Esophagus squamous epithelium (tissue), 5 donors: ENCODE data around the gene CTPS1. TPM values are rescaled to one million over a fixed set of nuclear protein-coding genes. Genes with fewer than 3 reads are reported as not detected.

Source experiments
- DNase-seq: peaks from one replicate; lab custom pipeline; 2025; lab: John Stamatoyannopoulos, UW
- H3K27ac ChIP-seq, 4 donors: fragments of 200-600 bp; sonication (generic); one replicate each; pipeline ENCODE4 v1.5.1; 2016 to 2019; ENCODE audit warnings: mild to moderate bottlenecking in 1 of 4
- H3K27me3 ChIP-seq, 4 donors: fragments of 200-600 bp; sonication (generic); 1 replicate in 3 of 4; 2 replicates in 1 of 4; pipeline versions ENCODE4 v1.5.1 to v1.6.0; 2017 to 2021; ENCODE audit warnings: antibody characterized with exemption in 1 of 4
- H3K36me3 ChIP-seq, 3 donors: fragments of 200-600 bp; sonication (generic); one replicate each; pipeline ENCODE4 v1.5.1; 2016 to 2019
- H3K4me1 ChIP-seq, 3 donors: fragments of 200-600 bp; sonication (generic); one replicate each; pipeline ENCODE4 v1.5.1; 2017 to 2019
- H3K4me3 ChIP-seq, 4 donors: fragments of 200-600 bp; sonication (generic); 1 replicate in 3 of 4; 2 replicates in 1 of 4; pipeline ENCODE4 v1.5.1; 2016 to 2019; ENCODE audit warnings: mild to moderate bottlenecking in 2 of 4, moderate library complexity in 1 of 4
- H3K9me3 ChIP-seq, 3 donors: fragments of 200-600 bp; sonication (generic); one replicate each; pipeline ENCODE4 v1.5.1; 2016 to 2019
- CTCF ChIP-seq, 6 experiments: fragments of 450-650 bp in 4 of 6; fragments of 200-600 bp in 2 of 6; sonication (generic) in 2 of 6; IDR thresholded peaks; one replicate each; pipeline ENCODE4 v1.5.1; 2016 to 2019; ENCODE audit warnings: antibody characterized with exemption in 6 of 6, mild to moderate bottlenecking in 4 of 6, moderate library complexity in 4 of 6
- POLR2A ChIP-seq, 4 donors: fragments of 450-650 bp; IDR thresholded peaks; one replicate each; pipeline ENCODE4 v1.6.1; 2017; ENCODE audit warnings: antibody characterized with exemption in 4 of 4, mild to moderate bottlenecking in 4 of 4, moderate library complexity in 3 of 4
- WGBS, 2 donors: methylation state at CpG; one replicate each; pipeline ENCODE4 v1.1.5; 2018; 5-methylcytosine and 5-hydroxymethylcytosine counted together
- intact Hi-C: fragments of 100-400 bp; cut with DNase I; formaldehyde crosslinking; loops from one replicate; pipeline ENCODE4 v1.15.0; 2022
- total RNA-seq, 4 donors: library from RNA; depleted of rRNA; stranded (reverse); fragments of >200 nt; gene quantifications; one replicate each; pipeline ENCODE4 v1.1.0, GENCODE V29; 2016
- donor health status: DM: yes; HTN: yes; CAD: no.

CTPS1 gene
- total RNA-seq, 4 donors from 2014 or later, result 14.6 to 42.8 (median 23.7) TPM

GRCh38 chr1:40987439-40988276 lies 8.2 kb downstream of the CTPS1 start:
- DNase-seq, result no peak
- intact Hi-C loops, result no loop called here
- no peak overlapping the region for H3K27ac ChIP-seq
- TF ChIP-seq CTCF (IDR thresholded peaks at IDR 0.05) (no peak), POLR2A (IDR thresholded peaks at IDR 0.05) (no peak)
- no peak overlapping the region for H3K4me3 ChIP-seq
- peaks cover 5 to 94% (median 29%) of the 10 kb centered on the region in 3 donors for H3K36me3 ChIP-seq
- no peaks in the 10 kb centered on the region for H3K9me3 ChIP-seq
- WGBS, 2 donors, result 89 to 92% methylated on average over 8 to 9 of the region's 9 CpGs
- no peaks in the 10 kb centered on the region for H3K27me3 ChIP-seq
- peaks cover 2 to 29% (median 15%) of the 10 kb centered on the region in 3 donors for H3K4me1 ChIP-seq

- Histone ChIP-seq H3K4me3 (no peak overlapping the region), H3K27me3 (no peaks in the 10 kb centered on the region), H3K36me3 (peaks cover 5 to 100% (median 29%) of the 10 kb centered on the region in 3 donors), H3K9me3 (no peaks in the 10 kb centered on the region), H3K27ac (no peak overlapping the region), H3K4me1 (peaks cover 0 to 23% (median 11%) of the 10 kb centered on the region in 3 donors)
- TF ChIP-seq POLR2A (IDR thresholded peaks at IDR 0.05) (no peak), CTCF (IDR thresholded peaks at IDR 0.05) (no peak)
- 91 to 94% methylated on average over 3 of the region's 3 CpGs for WGBS, 2 donors
- DNase-seq, result no peak
- intact Hi-C loops, result no loop called here
Observed at GRCh38 chr1:40988280-40988679, 8.8 kb downstream of the CTPS1 start.

GRCh38 chr1:40989066-40989465 lies 9.6 kb downstream of the CTPS1 start:
- WGBS, 2 donors, result 94 to 98% methylated on average over 4 to 5 of the region's 5 CpGs
- intact Hi-C loops, result no loop called here

GRCh38 chr1:40997096-40997495 lies 17.6 kb downstream of the CTPS1 start:
- 70 to 86% methylated on average over 8 of the region's 8 CpGs for WGBS, 2 donors
- TF ChIP-seq POLR2A (IDR thresholded peaks at IDR 0.05) (no peak), CTCF (IDR thresholded peaks at IDR 0.05) (no peak)
- no peaks in the 10 kb centered on the region for H3K9me3 ChIP-seq
- no peak for DNase-seq
- intact Hi-C loops, result no loop called here
- H3K4me3 ChIP-seq, result no peak overlapping the region
- H3K27me3 ChIP-seq, result no peaks in the 10 kb centered on the region
- H3K36me3 ChIP-seq, result peaks cover 5 to 100% (median 38%) of the 10 kb centered on the region in 3 donors
- no peak overlapping the region for H3K27ac ChIP-seq
- H3K4me1 ChIP-seq, result peaks cover 0 to 12% (median 0%) of the 10 kb centered on the region in 3 donors

More at GRCh38 chr1:40989066-40989465, 9.6 kb downstream of the CTPS1 start:
- DNase-seq, result no peak
- peaks cover 5 to 100% (median 33%) of the 10 kb centered on the region in 3 donors for H3K36me3 ChIP-seq
- no peaks in the 10 kb centered on the region for H3K9me3 ChIP-seq
- TF ChIP-seq CTCF (IDR thresholded peaks at IDR 0.05) (no peak), POLR2A (IDR thresholded peaks at IDR 0.05) (no peak)
- no peaks in the 10 kb centered on the region for H3K27me3 ChIP-seq
- H3K4me1 ChIP-seq, result peaks cover 0 to 15% (median 3%) of the 10 kb centered on the region in 3 donors
- H3K27ac ChIP-seq, result no peak overlapping the region
- H3K4me3 ChIP-seq, result no peak overlapping the region

- peaks cover 5 to 98% (median 46%) of the 10 kb centered on the region in 3 donors for H3K36me3 ChIP-seq
- TF ChIP-seq CTCF (IDR thresholded peaks at IDR 0.05), result no peak
- no peak for TF ChIP-seq POLR2A (IDR thresholded peaks at IDR 0.05)
- H3K27ac ChIP-seq, result peak overlapping the region in 2 of 4 donors; percentile 14 to 49
- H3K4me1 ChIP-seq, result peaks cover 8 to 28% (median 9%) of the 10 kb centered on the region in 3 donors
- H3K4me3 ChIP-seq, result no peak overlapping the region
- H3K9me3 ChIP-seq, result no peaks in the 10 kb centered on the region
- intact Hi-C loops, result no loop called here
- WGBS, 2 donors, result 77 to 87% methylated on average over 3 to 4 of the region's 4 CpGs
- no peaks in the 10 kb centered on the region for H3K27me3 ChIP-seq
- no peak for DNase-seq
Observed at GRCh38 chr1:40998668-40999067, 19.2 kb downstream of the CTPS1 start.
